Dendritic cell treated with granulocyte-macrophage colony-stimulating factor and Interleukin-4, amounts not matched to agents 40 ng/mL and 50 ng/mL, for 4 days (primary cell): ENCODE results near the gene PEX26.
"Not testable (repeated sequence)": the region's sequence is repeated elsewhere in the genome, so short reads cannot be mapped to it uniquely, and the experiment has no call there.

ENCODE experiments used
- H3K27ac Mint-ChIP-seq: one replicate; pipeline ENCODE4 v1.8.0; 2022; ENCODE audit warnings: mild to moderate bottlenecking, mixed read lengths
- H3K27me3 Mint-ChIP-seq: one replicate; pipeline ENCODE4 v1.8.0; 2022; ENCODE audit warnings: mild to moderate bottlenecking, mixed read lengths
- H3K36me3 Mint-ChIP-seq: one replicate; pipeline ENCODE4 v1.8.0; 2022; ENCODE audit warnings: low read depth, mixed read lengths
- H3K4me1 Mint-ChIP-seq: one replicate; pipeline ENCODE4 v1.8.0; 2022; ENCODE audit warnings: low read depth, mixed read lengths
- H3K4me3 Mint-ChIP-seq: one replicate; pipeline ENCODE4 v1.8.0; 2022; ENCODE audit warnings: mild to moderate bottlenecking, moderate library complexity, mixed read lengths
- H3K9me3 Mint-ChIP-seq: one replicate; pipeline ENCODE4 v1.8.0; 2022; ENCODE audit warnings: mixed read lengths
- intact Hi-C: fragments of 100-400 bp; cut with micrococcal nuclease; formaldehyde crosslinking; loops from one replicate; pipeline ENCODE4 v1.15.0; 2022

Gene PEX26

GRCh38 chr22:18106550-18107341, 29.0 kb downstream of the PEX26 start:
- Mint-ChIP-seq H3K4me1 (peaks cover 16% of the 10 kb centered on the region), H3K9me3 (peaks cover 17% of the 10 kb centered on the region), H3K27me3 (peaks cover 50% of the 10 kb centered on the region), H3K36me3 (peaks cover 16% of the 10 kb centered on the region)
- H3K27ac Mint-ChIP-seq, intact Hi-C loops, H3K4me3 Mint-ChIP-seq: not testable (repeated sequence)

- Mint-ChIP-seq H3K4me3 (no peak overlapping the region), H3K9me3 (peaks cover 17% of the 10 kb centered on the region), H3K27ac (no peak overlapping the region), H3K36me3 (peaks cover 10% of the 10 kb centered on the region), H3K4me1 (peaks cover 16% of the 10 kb centered on the region), H3K27me3 (peaks cover 62% of the 10 kb centered on the region)
- intact Hi-C loops, result no loop called here
Observed at GRCh38 chr22:18108187-18108586, 30.4 kb downstream of the PEX26 start.

GRCh38 chr22:18109410-18110193, 31.8 kb downstream of the PEX26 start:
- Mint-ChIP-seq H3K27ac (no peak overlapping the region), H3K36me3 (peaks cover 3% of the 10 kb centered on the region), H3K4me1 (peaks cover 27% of the 10 kb centered on the region), H3K4me3 (no peak overlapping the region), H3K27me3 (peaks cover 77% of the 10 kb centered on the region), H3K9me3 (peaks cover 17% of the 10 kb centered on the region)
- intact Hi-C loops, result no loop called here

GRCh38 chr22:18110194-18110953, 32.6 kb downstream of the PEX26 start, which contains the start of gene TUBA8:
Gene TUBA8, plus strand, starts transcription at chr22:18110809. Its CDS starts 57 bp downstream, at chr22:18110866.
- Mint-ChIP-seq H3K27me3 (peaks cover 82% of the 10 kb centered on the region), H3K9me3 (peaks cover 17% of the 10 kb centered on the region), H3K4me1 (peaks cover 28% of the 10 kb centered on the region), H3K36me3 (no peaks in the 10 kb centered on the region), H3K4me3 (peak within 1 kb of the TSS; percentile 50), H3K27ac (no peak within 1 kb of the TSS)
- intact Hi-C loops, result no loop called here

- no peaks in the 10 kb centered on the region for H3K36me3 Mint-ChIP-seq
- H3K4me1 Mint-ChIP-seq, result peaks cover 35% of the 10 kb centered on the region
- intact Hi-C loops, result no loop called here
- H3K9me3 Mint-ChIP-seq, result peaks cover 11% of the 10 kb centered on the region
- H3K27ac Mint-ChIP-seq, result no peak overlapping the region
- H3K4me3 Mint-ChIP-seq, result no peak overlapping the region
- peaks cover 87% of the 10 kb centered on the region for H3K27me3 Mint-ChIP-seq
Observed at GRCh38 chr22:18110954-18111758, 33.4 kb downstream of the PEX26 start.

GRCh38 chr22:18111759-18112330, 34.1 kb downstream of the PEX26 start:
- Mint-ChIP-seq H3K4me1 (peaks cover 37% of the 10 kb centered on the region), H3K36me3 (no peaks in the 10 kb centered on the region), H3K27ac (no peak overlapping the region), H3K27me3 (peaks cover 87% of the 10 kb centered on the region), H3K4me3 (no peak overlapping the region), H3K9me3 (peaks cover 4% of the 10 kb centered on the region)
- intact Hi-C loops, result no loop called here

- Mint-ChIP-seq H3K4me3 (no peak overlapping the region), H3K9me3 (no peaks in the 10 kb centered on the region), H3K36me3 (no peaks in the 10 kb centered on the region), H3K27me3 (peaks cover 86% of the 10 kb centered on the region), H3K27ac (no peak overlapping the region), H3K4me1 (peaks cover 37% of the 10 kb centered on the region)
- intact Hi-C loops, result no loop called here
Observed at GRCh38 chr22:18112440-18112839, 34.6 kb downstream of the PEX26 start.

- Mint-ChIP-seq H3K4me3 (no peak overlapping the region), H3K27ac (no peak overlapping the region), H3K4me1 (peaks cover 37% of the 10 kb centered on the region)
Observed at GRCh38 chr22:18113680-18114394, 36.0 kb downstream of the PEX26 start.

GRCh38 chr22:18114495-18114894, 36.7 kb downstream of the PEX26 start:
- no peak overlapping the region for H3K27ac Mint-ChIP-seq
- H3K27me3 Mint-ChIP-seq, result peaks cover 84% of the 10 kb centered on the region
- H3K4me3 Mint-ChIP-seq, result no peak overlapping the region
- no peaks in the 10 kb centered on the region for H3K36me3 Mint-ChIP-seq
- intact Hi-C loops, result no loop called here
- peaks cover 41% of the 10 kb centered on the region for H3K4me1 Mint-ChIP-seq
- H3K9me3 Mint-ChIP-seq, result no peaks in the 10 kb centered on the region

More at GRCh38 chr22:18113680-18114394, 36.0 kb downstream of the PEX26 start:
- intact Hi-C loops, result no loop called here
- no peaks in the 10 kb centered on the region for H3K9me3 Mint-ChIP-seq
- H3K36me3 Mint-ChIP-seq, result no peaks in the 10 kb centered on the region
- H3K27me3 Mint-ChIP-seq, result peaks cover 82% of the 10 kb centered on the region

- no peaks in the 10 kb centered on the region for H3K36me3 Mint-ChIP-seq
- H3K4me3 Mint-ChIP-seq, result no peak overlapping the region
- H3K9me3 Mint-ChIP-seq, result no peaks in the 10 kb centered on the region
- H3K27ac Mint-ChIP-seq, result no peak overlapping the region
- intact Hi-C loops, result no loop called here
- H3K27me3 Mint-ChIP-seq, result peaks cover 80% of the 10 kb centered on the region
- H3K4me1 Mint-ChIP-seq, result peaks cover 41% of the 10 kb centered on the region
Observed at GRCh38 chr22:18114976-18115652, 37.3 kb downstream of the PEX26 start.

- Mint-ChIP-seq H3K4me3 (no peak overlapping the region), H3K36me3 (no peaks in the 10 kb centered on the region), H3K27ac (no peak overlapping the region), H3K4me1 (peaks cover 37% of the 10 kb centered on the region), H3K27me3 (peaks cover 73% of the 10 kb centered on the region), H3K9me3 (no peaks in the 10 kb centered on the region)
- intact Hi-C loops, result no loop called here
Observed at GRCh38 chr22:18115906-18116371, 38.1 kb downstream of the PEX26 start.

GRCh38 chr22:18116634-18117033, 38.8 kb downstream of the PEX26 start:
- Mint-ChIP-seq H3K4me1 (peaks cover 35% of the 10 kb centered on the region), H3K27me3 (peaks cover 66% of the 10 kb centered on the region), H3K4me3 (no peak overlapping the region), H3K9me3 (no peaks in the 10 kb centered on the region), H3K36me3 (no peaks in the 10 kb centered on the region), H3K27ac (no peak overlapping the region)
- intact Hi-C loops, result no loop called here
